Panc1 (cell line): ENCODE data around the gene SLC25A43.

Experiments used
- POLR2AphosphoS5 ChIP-seq: IDR thresholded peaks from 2 replicates; pipeline ENCODE4 v1.6.1; 2012; ENCODE audit warnings: mild to moderate bottlenecking, low read depth, low read length, moderate library complexity
- TF ChIP-seq, protein P1 (sequence below): fragments of 450-650 bp; IDR thresholded peaks from 2 replicates; pipeline ENCODE4 v1.5.1; 2017; ENCODE audit warnings: mild to moderate bottlenecking
- TF ChIP-seq, protein P2 (sequence below), 2 experiments: IDR thresholded peaks; 2 replicates each; pipeline ENCODE4 v1.6.1; 2011 to 2012; ENCODE audit warnings: low read depth in 2 of 2, control low read depth in 1 of 2, low read length in 1 of 2, mild to moderate bottlenecking in 1 of 2, moderate library complexity in 1 of 2; ENCODE audit not compliant: insufficient read depth in 1 of 2

DNA sequence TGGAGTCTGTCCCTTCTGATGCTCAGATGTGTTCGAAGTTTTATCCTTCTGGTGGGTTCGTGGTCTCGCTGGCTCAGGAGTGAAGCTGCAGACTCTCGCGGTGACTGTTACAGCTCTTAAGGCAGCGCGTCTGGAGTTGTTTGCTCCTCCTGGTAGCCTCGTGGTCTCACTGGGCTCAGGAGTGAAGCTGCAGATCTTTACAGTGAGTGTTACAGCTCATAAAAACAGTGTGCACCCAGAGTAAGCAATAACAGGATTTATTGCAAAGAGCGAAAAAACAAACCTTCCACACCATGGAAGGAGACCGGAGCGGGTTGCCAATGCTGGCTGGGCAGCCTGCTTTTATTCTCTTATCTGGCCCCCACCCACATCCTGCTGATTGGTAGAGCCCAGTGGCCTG is 87.6 kb downstream of the SLC25A43 start:
- TF ChIP-seq, protein P1, sequence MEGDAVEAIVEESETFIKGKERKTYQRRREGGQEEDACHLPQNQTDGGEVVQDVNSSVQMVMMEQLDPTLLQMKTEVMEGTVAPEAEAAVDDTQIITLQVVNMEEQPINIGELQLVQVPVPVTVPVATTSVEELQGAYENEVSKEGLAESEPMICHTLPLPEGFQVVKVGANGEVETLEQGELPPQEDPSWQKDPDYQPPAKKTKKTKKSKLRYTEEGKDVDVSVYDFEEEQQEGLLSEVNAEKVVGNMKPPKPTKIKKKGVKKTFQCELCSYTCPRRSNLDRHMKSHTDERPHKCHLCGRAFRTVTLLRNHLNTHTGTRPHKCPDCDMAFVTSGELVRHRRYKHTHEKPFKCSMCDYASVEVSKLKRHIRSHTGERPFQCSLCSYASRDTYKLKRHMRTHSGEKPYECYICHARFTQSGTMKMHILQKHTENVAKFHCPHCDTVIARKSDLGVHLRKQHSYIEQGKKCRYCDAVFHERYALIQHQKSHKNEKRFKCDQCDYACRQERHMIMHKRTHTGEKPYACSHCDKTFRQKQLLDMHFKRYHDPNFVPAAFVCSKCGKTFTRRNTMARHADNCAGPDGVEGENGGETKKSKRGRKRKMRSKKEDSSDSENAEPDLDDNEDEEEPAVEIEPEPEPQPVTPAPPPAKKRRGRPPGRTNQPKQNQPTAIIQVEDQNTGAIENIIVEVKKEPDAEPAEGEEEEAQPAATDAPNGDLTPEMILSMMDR = no peak
- TF ChIP-seq, protein P2, sequence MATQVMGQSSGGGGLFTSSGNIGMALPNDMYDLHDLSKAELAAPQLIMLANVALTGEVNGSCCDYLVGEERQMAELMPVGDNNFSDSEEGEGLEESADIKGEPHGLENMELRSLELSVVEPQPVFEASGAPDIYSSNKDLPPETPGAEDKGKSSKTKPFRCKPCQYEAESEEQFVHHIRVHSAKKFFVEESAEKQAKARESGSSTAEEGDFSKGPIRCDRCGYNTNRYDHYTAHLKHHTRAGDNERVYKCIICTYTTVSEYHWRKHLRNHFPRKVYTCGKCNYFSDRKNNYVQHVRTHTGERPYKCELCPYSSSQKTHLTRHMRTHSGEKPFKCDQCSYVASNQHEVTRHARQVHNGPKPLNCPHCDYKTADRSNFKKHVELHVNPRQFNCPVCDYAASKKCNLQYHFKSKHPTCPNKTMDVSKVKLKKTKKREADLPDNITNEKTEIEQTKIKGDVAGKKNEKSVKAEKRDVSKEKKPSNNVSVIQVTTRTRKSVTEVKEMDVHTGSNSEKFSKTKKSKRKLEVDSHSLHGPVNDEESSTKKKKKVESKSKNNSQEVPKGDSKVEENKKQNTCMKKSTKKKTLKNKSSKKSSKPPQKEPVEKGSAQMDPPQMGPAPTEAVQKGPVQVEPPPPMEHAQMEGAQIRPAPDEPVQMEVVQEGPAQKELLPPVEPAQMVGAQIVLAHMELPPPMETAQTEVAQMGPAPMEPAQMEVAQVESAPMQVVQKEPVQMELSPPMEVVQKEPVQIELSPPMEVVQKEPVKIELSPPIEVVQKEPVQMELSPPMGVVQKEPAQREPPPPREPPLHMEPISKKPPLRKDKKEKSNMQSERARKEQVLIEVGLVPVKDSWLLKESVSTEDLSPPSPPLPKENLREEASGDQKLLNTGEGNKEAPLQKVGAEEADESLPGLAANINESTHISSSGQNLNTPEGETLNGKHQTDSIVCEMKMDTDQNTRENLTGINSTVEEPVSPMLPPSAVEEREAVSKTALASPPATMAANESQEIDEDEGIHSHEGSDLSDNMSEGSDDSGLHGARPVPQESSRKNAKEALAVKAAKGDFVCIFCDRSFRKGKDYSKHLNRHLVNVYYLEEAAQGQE (IDR thresholded peaks at IDR 0.05; ENCODE audit: insufficient read depth in 1 of 2, low read depth in 2 of 2, low read length in 1 of 2) = no peak
- TF ChIP-seq POLR2AphosphoS5 = no peak
